ENCODE data around the gene NOL4L. TPM values are rescaled to one million over a fixed set of nuclear protein-coding genes. Genes with fewer than 3 reads are reported as not detected.
A peak's percentile ranks its signal among the peaks of the same experiment; 100 is the strongest.

The NOL4L gene
- total RNA-seq, 1 experiment from 2014 or later = 31.7 TPM

- H3K14ac ChIP-seq (ENCODE audit: insufficient read depth, low read length) = peak overlapping the region; percentile 16; the same call in 1 of the 2 replicates
- no peaks in the 10 kb centered on the region for H3K79me1 ChIP-seq (ENCODE audit: insufficient read depth, low read depth, low read length, poor library complexity, severe bottlenecking)
- H3K4me1 ChIP-seq (ENCODE audit: insufficient read depth, low read length) = no peaks in the 10 kb centered on the region
- no peaks in the 10 kb centered on the region for H3K79me2 ChIP-seq (ENCODE audit: insufficient read depth, low read length)
- H3K27ac ChIP-seq (ENCODE audit: insufficient read length, low read depth, low read length) = no peak overlapping the region
- no peak for DNase-seq
- H3K23me2 ChIP-seq (ENCODE audit: insufficient read length, low read depth, low read length, poor library complexity, severe bottlenecking) = no peaks in the 10 kb centered on the region
- no peak overlapping the region for H4K5ac ChIP-seq (ENCODE audit: insufficient read length, low read depth, low read length)
- H4K8ac ChIP-seq (replicated peaks; ENCODE audit: insufficient read length, low read depth, low read length) = no peak overlapping the region
- H4K91ac ChIP-seq (ENCODE audit: insufficient read length, low read depth, low read length) = no peak overlapping the region
- no peak overlapping the region for H2AFZ ChIP-seq (ENCODE audit: low read length)
- H2BK15ac ChIP-seq (ENCODE audit: low read depth, low read length) = no peak overlapping the region
- Mint-ChIP-seq H3K4me1 (peaks cover 17 to 21% of the 10 kb centered on the region in 2 experiments), H3K4me3 (no peak overlapping the region), H3K27ac (peak overlapping the region in 1 of 3 experiments; percentile 84; a peak in 2 of 7 replicates), H3K27me3 (ENCODE audit: low read depth) (peaks cover 28% of the 10 kb centered on the region), H3K9me3 (no peaks in the 10 kb centered on the region), H3K36me3 (ENCODE audit: insufficient read depth in 1 of 3, low read depth in 3 of 3) (no peaks in the 10 kb centered on the region)
- H2BK12ac ChIP-seq (ENCODE audit: insufficient read length, low read depth, low read length) = no peak overlapping the region
- no peak overlapping the region for H2BK5ac ChIP-seq (ENCODE audit: insufficient read length, low read length)
- no peak overlapping the region for H3K4ac ChIP-seq (ENCODE audit: low read depth, low read length)
- no peak overlapping the region for H2BK120ac ChIP-seq (ENCODE audit: low read depth, low read length, poor library complexity, severe bottlenecking)
- no peak overlapping the region for H3K23ac ChIP-seq (ENCODE audit: insufficient read length, low read depth, low read length)
- no peak overlapping the region for H2BK20ac ChIP-seq (ENCODE audit: low read depth, low read length, poor library complexity, severe bottlenecking)
- no peaks in the 10 kb centered on the region for H4K20me1 ChIP-seq (ENCODE audit: control insufficient read depth, insufficient read depth, insufficient read length)
- no peak overlapping the region for H3K18ac ChIP-seq (ENCODE audit: insufficient read length, low read depth, low read length)
- H3K9me3 ChIP-seq (ENCODE audit: control insufficient read depth, low read depth, low read length) = no peaks in the 10 kb centered on the region
- no peak overlapping the region for H3K56ac ChIP-seq (ENCODE audit: insufficient read length, low read depth, low read length)
- no peak overlapping the region for H2AK5ac ChIP-seq (ENCODE audit: insufficient read length, low read length)
- no peak overlapping the region for H3T11ph ChIP-seq (ENCODE audit: low read length)
- H3K27me3 ChIP-seq (ENCODE audit: insufficient read depth, low read length) = no peaks in the 10 kb centered on the region
- TF ChIP-seq, protein P1, sequence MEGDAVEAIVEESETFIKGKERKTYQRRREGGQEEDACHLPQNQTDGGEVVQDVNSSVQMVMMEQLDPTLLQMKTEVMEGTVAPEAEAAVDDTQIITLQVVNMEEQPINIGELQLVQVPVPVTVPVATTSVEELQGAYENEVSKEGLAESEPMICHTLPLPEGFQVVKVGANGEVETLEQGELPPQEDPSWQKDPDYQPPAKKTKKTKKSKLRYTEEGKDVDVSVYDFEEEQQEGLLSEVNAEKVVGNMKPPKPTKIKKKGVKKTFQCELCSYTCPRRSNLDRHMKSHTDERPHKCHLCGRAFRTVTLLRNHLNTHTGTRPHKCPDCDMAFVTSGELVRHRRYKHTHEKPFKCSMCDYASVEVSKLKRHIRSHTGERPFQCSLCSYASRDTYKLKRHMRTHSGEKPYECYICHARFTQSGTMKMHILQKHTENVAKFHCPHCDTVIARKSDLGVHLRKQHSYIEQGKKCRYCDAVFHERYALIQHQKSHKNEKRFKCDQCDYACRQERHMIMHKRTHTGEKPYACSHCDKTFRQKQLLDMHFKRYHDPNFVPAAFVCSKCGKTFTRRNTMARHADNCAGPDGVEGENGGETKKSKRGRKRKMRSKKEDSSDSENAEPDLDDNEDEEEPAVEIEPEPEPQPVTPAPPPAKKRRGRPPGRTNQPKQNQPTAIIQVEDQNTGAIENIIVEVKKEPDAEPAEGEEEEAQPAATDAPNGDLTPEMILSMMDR (conservative IDR thresholded peaks at IDR 0.05) = no peak
- WGBS (ENCODE audit: extremely low coverage, insufficient read length, low lambda C conversion rate) = no CpG with 5 or more reads among the region's 4 CpGs
- H3K4me2 ChIP-seq (ENCODE audit: insufficient read depth, insufficient read length, low read length) = no peak overlapping the region
- no peak overlapping the region for H3K9ac ChIP-seq (ENCODE audit: extremely low read depth, insufficient read length, low read length)
Measured at GRCh38 chr20:32546918-32547752, 38.0 kb downstream of the NOL4L start.
